ENCODE results near the gene MRPL21. TPM values are rescaled to one million over a fixed set of nuclear protein-coding genes. Genes with fewer than 3 reads are reported as not detected.

MRPL21 gene
- total and polyA plus RNA-seq, 2 donors (not counting 1 experiment from before 2014, with no cell fraction given) = 23.8 to 35.8 TPM

- TF ChIP-seq EZH2 (IDR thresholded peaks at IDR 0.05; ENCODE audit: borderline replicate concordance, insufficient read depth, low read depth, low read length, poor library complexity, severe bottlenecking) = no peak
- TF ChIP-seq, protein P1, sequence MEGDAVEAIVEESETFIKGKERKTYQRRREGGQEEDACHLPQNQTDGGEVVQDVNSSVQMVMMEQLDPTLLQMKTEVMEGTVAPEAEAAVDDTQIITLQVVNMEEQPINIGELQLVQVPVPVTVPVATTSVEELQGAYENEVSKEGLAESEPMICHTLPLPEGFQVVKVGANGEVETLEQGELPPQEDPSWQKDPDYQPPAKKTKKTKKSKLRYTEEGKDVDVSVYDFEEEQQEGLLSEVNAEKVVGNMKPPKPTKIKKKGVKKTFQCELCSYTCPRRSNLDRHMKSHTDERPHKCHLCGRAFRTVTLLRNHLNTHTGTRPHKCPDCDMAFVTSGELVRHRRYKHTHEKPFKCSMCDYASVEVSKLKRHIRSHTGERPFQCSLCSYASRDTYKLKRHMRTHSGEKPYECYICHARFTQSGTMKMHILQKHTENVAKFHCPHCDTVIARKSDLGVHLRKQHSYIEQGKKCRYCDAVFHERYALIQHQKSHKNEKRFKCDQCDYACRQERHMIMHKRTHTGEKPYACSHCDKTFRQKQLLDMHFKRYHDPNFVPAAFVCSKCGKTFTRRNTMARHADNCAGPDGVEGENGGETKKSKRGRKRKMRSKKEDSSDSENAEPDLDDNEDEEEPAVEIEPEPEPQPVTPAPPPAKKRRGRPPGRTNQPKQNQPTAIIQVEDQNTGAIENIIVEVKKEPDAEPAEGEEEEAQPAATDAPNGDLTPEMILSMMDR (IDR thresholded peaks at IDR 0.05) = no peak
- Histone ChIP-seq H4K20me1 (ENCODE audit: control insufficient read depth, insufficient read depth, low read length, poor library complexity, severe bottlenecking) (no peaks in the 10 kb centered on the region), H3K27ac (ENCODE audit: low read length in 2 of 2) (no peak overlapping the region), H3K9me3 (ENCODE audit: control extremely low read depth in 1 of 3, control insufficient read depth in 2 of 3, insufficient read depth in 1 of 3, low read length in 2 of 3) (no peaks in the 10 kb centered on the region), H3K36me3 (replicated peaks in 1 of 2; ENCODE audit: control extremely low read depth in 1 of 2, control insufficient read depth in 1 of 2, extremely low read depth in 1 of 2, insufficient read depth in 2 of 2, low read length in 1 of 2) (no peaks in the 10 kb centered on the region), H3K9ac (ENCODE audit: low read length) (no peak overlapping the region), H3K79me2 (ENCODE audit: control insufficient read depth, insufficient read depth, low read length) (no peaks in the 10 kb centered on the region), H3K27me3 (replicated peaks in 1 of 4; ENCODE audit: control extremely low read depth in 1 of 4, control insufficient read depth in 3 of 4, insufficient read depth in 4 of 4, low read length in 3 of 4) (no peaks in the 10 kb centered on the region), H3K4me2 (replicated peaks; ENCODE audit: low read depth, low read length, poor library complexity, severe bottlenecking) (no peak overlapping the region), H3K4me1 (ENCODE audit: control insufficient read depth in 2 of 2, insufficient read depth in 2 of 2, low read length in 2 of 2) (peaks cover 16 to 31% of the 10 kb centered on the region in 2 donors), H3K4me3 (ENCODE audit: control extremely low read depth in 1 of 5, extremely low read depth in 1 of 5, insufficient read depth in 1 of 5, low read depth in 2 of 5, low read length in 4 of 5) (no peak overlapping the region), H2AFZ (ENCODE audit: insufficient read depth, low read depth, low read length, poor library complexity, severe bottlenecking) (no peak overlapping the region)
- WGBS (ENCODE audit: insufficient coverage) = 87% methylated on average over 18 of the region's 18 CpGs
- Mint-ChIP-seq H3K4me1 (peaks cover 19% of the 10 kb centered on the region), H3K4me3 (peak overlapping the region; percentile 47), H3K27ac (no peak overlapping the region), H3K27me3 (no peaks in the 10 kb centered on the region), H3K9me3 (ENCODE audit: insufficient read depth) (no peaks in the 10 kb centered on the region)
- intact Hi-C loops (cut with micrococcal nuclease) = loop anchor here (10.0 kb wide), 1 partner anchor 231 kb away; no protein-coding TSS in a partner anchor
- DNase-seq = no peak
- ChIA-PET CTCF (interaction anchor here (2.2 to 4.3 kb wide), 5 partner anchors 19 to 261 kb away, joined by 9 to 70 read pairs (median 32); no protein-coding TSS in a partner anchor), POLR2A (no interaction called here)
- ATAC-seq (ENCODE audit: low read depth) = no peak
Observed at GRCh38 chr11:68845351-68846002, 58.2 kb downstream of the MRPL21 start.

DNA sequence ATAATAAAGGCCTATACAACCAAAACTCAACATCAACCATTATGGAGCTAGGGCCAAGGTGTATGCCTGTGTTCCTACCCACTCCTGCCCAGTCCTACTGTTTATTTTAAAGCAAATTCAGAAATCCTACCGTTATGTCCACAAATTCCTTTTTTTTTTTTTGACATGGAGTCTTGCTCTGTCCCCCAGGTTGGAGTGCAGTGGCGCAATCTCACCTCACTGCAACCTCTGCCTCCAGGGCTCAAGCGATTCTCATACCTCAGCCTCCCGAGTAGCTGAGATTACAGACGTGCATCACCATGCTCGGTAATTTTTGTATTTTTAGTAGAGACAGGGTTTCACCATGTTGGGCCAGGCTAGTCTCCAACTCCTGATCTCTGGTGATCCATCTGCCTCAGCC is 58.8 kb downstream of the MRPL21 start:
- Histone ChIP-seq H2AFZ (ENCODE audit: insufficient read depth, low read depth, low read length, poor library complexity, severe bottlenecking) (no peak overlapping the region), H3K9ac (ENCODE audit: low read length) (no peak overlapping the region), H3K9me3 (ENCODE audit: control extremely low read depth in 1 of 3, control insufficient read depth in 2 of 3, insufficient read depth in 1 of 3, low read length in 2 of 3) (no peaks in the 10 kb centered on the region), H4K20me1 (ENCODE audit: control insufficient read depth, insufficient read depth, low read length, poor library complexity, severe bottlenecking) (no peaks in the 10 kb centered on the region), H3K4me3 (ENCODE audit: control extremely low read depth in 1 of 5, extremely low read depth in 1 of 5, insufficient read depth in 1 of 5, low read depth in 2 of 5, low read length in 4 of 5) (no peak overlapping the region), H3K27me3 (replicated peaks in 1 of 4; ENCODE audit: control extremely low read depth in 1 of 4, control insufficient read depth in 3 of 4, insufficient read depth in 4 of 4, low read length in 3 of 4) (no peaks in the 10 kb centered on the region), H3K79me2 (ENCODE audit: control insufficient read depth, insufficient read depth, low read length) (no peaks in the 10 kb centered on the region), H3K36me3 (replicated peaks in 1 of 2; ENCODE audit: control extremely low read depth in 1 of 2, control insufficient read depth in 1 of 2, extremely low read depth in 1 of 2, insufficient read depth in 2 of 2, low read length in 1 of 2) (no peaks in the 10 kb centered on the region), H3K4me1 (ENCODE audit: control insufficient read depth in 2 of 2, insufficient read depth in 2 of 2, low read length in 2 of 2) (peaks cover 22 to 37% of the 10 kb centered on the region in 2 donors), H3K27ac (ENCODE audit: low read length in 2 of 2) (no peak overlapping the region), H3K4me2 (replicated peaks; ENCODE audit: low read depth, low read length, poor library complexity, severe bottlenecking) (no peak overlapping the region)
- Mint-ChIP-seq H3K4me1 (peaks cover 26% of the 10 kb centered on the region), H3K27ac (no peak overlapping the region), H3K27me3 (no peaks in the 10 kb centered on the region), H3K4me3 (no peak overlapping the region), H3K9me3 (ENCODE audit: insufficient read depth) (no peaks in the 10 kb centered on the region)
- 93% methylated on average over 3 of the region's 6 CpGs for WGBS (ENCODE audit: insufficient coverage)
- DNase-seq (no peak), ATAC-seq (ENCODE audit: low read depth) (no peak)
- TF ChIP-seq EZH2 (IDR thresholded peaks at IDR 0.05; ENCODE audit: borderline replicate concordance, insufficient read depth, low read depth, low read length, poor library complexity, severe bottlenecking) = no peak
- TF ChIP-seq, protein P1 (IDR thresholded peaks at IDR 0.05) = no peak
- intact Hi-C loops (cut with micrococcal nuclease) = loop anchor here (1.0 to 10.0 kb wide), 4 partner anchors 230 to 452 kb away; no protein-coding TSS in a partner anchor
- CTCF ChIA-PET = interaction anchor here (1.0 to 4.3 kb wide), 15 partner anchors 8 to 260 kb away, joined by 3 to 70 read pairs (median 9); partner anchors contain the start of genes IGHMBP2 and MRPL21
- POLR2A ChIA-PET = interaction anchor here (1.2 kb wide), 1 partner anchor 831 kb away, joined by 4 read pairs; the partner anchor contains the start of gene LTO1
